GM19035 (cell line): ENCODE measurements around the gene LRP11.
"Not testable (repeated sequence)": the region's sequence is repeated elsewhere in the genome, so short reads cannot be mapped to it uniquely, and the experiment has no call there.

ENCODE experiments used
- ATAC-seq: cut with Tn5 transposase; IDR thresholded peaks from one replicate; pipeline ENCODE4 v1.9.1; 2021; ENCODE audit not compliant: unreplicated experiment

The LRP11 gene

DNA sequence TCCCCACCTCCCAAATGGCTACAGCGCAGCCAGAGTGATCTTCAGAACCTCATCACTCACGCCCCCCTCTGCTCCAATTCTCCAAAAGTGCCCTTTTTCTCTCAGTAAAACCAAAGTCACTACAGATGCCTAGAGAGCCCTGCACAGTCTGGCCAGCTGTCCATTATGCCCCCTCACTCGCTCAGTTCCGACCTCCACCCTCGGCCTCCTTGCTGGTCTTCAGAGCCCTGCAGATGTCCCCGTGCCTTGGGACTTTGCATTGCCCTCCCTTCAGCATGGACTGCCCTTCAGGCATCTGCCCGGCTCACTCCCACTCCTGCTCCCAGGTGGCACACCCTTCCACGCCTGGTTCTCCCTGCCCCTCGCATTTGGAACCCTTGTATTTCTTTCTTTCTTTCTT is 34.8 kb upstream of the LRP11 start:
- ATAC-seq, result no peak

DNA sequence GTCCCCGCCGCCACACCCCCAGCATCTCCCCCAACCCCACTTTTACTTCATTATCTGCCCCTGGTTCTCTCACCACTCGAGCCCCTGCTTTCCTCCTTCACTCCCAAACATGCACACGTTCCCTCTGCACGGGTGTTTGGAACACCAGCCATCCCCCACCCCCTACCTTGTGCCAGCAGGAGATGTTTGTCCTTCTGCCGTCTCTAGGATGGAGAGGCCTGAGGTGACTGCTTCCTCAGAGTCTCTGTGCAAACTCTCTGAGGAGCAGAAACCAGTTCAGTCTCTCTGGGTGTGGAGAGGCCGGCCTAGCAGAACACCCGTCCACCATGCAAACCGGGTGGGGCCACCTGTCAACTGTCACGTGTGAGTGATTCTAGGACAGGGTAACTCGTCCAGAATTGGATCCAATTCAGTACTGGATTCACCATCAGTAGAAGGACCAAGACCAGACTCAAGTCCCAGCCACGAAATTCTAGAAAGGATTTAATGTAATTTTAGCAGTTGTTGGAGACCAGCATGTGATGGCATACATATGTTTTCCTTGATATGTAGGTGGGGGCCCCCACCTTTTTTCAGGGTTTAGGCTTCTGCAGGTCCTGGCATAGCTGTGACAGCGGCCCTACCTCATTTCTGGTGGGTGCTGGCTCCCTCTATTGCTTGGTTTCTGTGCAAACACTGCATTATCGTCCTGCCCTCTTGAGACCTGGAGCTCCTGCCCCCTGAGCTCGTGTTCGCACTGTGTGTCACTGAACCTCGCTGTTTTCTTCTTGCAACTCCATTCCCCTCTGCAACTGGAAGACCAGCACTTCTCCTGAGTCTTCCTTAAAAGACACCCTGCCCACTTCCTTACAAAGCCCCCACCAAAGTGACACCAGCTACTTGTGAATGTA is 33.9 kb upstream of the LRP11 start, which contains the start of gene RAET1E:
Gene RAET1E, minus strand, starts transcription at position 259 of the 890 bp plus-strand sequence. CDS start 7,212 bp downstream, outside the sequence.
- ATAC-seq, result no peak

DNA sequence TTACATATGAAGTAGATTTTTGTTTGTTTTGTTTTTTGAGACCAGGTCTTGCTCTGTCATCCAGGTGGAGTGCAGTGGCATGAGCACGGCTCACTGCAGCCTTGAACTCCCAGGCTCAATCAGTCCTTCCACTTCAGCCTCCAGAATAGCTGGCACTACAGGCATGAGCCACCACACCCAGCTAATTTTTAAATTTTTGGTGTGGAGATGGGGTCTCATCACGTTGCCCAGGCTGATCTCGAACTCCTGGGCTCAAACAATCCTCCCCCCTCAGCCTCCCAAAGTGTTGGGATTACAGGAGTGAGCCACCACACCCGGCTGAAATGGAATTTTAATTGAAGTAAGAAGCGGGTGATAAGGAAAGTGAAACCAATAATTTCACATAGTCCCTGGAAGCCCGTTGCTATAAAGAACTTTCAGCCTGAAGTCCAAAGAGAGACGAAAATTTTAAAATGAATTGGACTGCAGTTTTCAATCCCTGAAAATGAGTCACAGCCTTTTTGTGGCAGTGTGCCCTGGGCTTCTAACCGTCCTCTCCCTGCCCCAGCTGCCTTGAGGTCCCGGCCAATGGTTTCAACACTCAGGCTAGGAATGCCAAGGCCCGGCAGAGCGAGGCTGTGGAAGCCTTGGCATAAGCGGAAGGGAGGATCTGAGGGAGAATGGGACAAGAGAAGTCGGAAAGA is 33.0 kb upstream of the LRP11 start:
- ATAC-seq, result no peak

DNA sequence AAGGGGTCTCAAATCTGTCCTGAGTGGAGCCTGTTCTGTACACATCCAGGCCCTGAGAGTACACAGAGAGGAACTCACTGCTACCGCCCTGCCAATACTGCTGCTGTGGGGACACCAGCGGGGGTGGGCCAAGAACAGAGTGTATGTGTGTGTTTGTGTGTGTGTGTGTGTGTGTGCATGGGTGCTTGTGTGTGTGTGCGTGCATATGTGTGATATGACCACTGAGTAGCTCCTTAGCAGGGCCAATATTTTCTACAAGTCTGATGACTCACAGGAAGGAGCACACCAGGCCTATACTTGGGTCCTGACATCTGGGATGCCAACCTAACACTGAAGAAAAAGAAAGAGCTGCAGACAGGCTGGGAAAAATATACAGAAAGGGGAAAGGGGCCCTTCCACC is 32.3 kb upstream of the LRP11 start:
- no peak for ATAC-seq

DNA sequence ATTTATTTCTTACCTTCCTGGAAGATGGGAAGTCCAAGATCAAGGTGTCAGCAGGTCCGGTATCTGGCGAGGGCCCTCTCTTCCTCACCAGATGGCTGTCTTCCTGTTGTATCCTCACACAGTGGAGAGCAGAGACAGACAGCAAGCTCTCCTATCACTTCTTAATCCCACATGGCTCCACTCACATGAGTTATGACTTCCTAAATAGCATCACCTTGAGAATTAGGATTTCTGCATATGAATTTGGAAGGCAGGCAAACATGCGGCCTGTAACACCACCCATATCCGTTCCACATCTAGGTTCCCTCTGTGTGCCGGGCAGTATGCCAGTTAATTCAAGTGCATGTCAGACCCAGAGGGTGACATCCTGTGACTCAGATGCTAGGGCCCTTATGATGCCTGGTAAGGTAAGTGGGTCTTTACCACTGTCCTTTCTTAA is 31.7 kb upstream of the LRP11 start:
- ATAC-seq, result no peak

DNA sequence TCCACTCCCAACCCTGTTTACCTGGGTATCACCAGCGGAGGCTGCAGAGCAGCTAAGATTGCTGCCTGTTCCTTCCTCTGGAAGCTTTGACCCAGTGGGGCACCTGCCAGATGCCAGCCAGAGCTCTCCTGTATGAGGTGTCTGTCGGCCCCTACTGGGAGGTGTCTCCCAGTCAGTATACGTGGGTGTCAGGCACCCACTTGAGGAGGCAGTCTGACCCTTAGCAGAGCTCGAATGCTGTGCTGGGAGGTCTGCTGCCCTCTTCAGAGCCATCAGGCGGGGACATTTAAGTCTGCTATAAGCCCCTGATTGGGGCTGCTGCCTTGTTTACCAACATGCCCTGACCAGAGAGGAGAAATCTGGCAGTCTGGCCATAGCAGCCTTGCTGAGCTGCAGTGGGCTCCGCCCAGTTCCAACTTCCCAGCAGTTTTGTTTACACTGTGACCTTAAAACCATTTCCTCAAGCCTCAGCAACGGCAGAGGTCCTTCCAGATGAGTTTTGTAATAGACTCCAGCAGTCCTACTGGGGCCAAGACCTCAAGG is 31.0 kb upstream of the LRP11 start:
- no peak for ATAC-seq

DNA sequence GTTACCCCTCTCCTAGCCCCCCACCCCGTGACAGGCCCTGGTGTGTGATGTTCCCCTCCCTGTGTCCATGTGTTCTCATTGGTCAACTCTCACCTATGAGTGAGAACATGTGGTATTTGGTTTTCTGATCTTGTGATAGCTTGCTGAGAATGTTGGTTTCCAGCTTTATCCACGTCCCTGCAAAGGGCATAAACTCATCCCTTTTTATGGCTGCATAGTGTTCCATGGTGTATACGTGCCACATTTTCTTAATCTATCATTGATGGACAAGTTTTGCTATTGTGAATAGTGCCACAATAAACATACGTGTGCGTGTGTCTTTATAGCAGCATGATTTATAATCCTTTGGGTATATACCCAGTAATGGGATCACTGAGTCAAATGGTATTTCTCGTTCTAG is 27.7 kb upstream of the LRP11 start:
- ATAC-seq, result not testable (repeated sequence)

DNA sequence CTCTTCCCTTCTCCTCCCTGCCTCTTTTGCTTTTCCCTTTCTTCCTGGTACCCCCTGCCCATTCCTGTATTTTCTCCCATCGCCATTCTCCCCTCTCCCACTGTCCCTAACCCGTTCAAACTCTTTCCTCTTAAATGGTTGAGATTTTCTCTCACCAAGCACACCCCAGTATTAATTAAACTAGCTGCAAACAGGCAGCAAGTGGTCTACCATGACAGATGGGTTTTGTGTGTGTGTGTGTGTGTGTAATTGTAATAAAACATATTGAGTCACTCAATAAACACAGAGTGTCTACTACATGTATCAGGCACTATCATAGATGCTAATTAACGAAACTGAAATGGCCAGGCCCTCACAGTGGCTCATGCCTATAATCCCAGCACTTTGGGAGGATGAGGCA is 27.1 kb upstream of the LRP11 start:
- ATAC-seq, result no peak

DNA sequence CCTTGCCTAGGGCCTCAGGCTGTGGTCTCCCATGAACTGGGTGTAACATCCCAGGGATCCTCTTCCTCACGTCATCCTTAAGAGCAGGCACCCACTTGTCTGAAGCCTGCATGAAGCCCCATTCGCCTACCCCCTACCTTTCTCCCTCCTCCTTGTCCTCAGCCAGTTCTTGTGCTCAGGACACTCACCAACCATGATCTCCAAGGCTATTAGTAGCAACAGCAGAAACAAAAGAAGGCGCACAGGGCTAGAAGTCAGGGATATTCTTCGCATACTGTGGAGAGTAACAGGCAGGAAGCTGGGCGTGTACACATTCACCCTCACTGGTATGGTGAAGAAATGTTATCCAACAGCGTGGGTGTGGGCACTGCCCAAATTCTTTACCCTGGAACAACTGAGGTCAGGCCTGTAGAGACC is 26.5 kb upstream of the LRP11 start:
- no peak for ATAC-seq

DNA sequence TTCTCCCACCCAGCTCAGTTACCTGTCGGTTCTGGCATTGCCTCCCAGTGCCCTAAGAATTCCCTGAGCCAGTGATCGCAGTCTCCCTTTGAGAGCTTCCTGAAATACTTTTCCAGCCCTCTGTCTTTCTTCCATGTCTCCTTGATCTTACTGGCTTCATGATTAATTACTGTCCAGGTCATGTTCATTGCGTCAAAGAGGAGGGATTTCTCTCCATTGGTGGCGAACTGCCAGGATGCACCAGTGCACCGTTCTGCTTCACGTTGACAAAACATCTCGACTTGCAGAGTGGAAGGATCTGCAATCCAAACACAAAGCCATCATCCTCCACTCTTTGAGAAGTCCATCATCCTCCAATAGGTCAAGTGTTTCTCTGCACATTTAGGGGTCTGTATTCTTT is 25.2 kb upstream of the LRP11 start:
- ATAC-seq, result no peak

DNA sequence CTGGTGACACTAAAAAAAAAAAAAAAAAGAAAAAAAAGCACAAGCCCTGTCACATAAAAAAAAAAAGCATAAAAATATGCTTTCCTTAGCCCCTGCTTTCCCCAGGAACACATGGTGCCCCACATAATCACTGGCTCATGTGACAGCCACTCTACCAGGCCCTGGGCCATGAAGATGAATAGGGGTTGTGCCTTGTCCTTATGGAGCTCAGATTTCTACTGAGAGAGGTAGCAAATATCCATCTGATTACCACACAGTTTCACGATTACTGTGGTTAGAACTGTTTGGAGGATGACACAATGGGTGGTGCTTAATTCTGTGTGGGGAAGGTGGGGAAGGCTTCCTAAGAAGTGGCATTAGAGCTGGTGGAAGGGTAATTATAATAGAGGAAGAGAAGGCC is 24.5 kb upstream of the LRP11 start:
- no peak for ATAC-seq

DNA sequence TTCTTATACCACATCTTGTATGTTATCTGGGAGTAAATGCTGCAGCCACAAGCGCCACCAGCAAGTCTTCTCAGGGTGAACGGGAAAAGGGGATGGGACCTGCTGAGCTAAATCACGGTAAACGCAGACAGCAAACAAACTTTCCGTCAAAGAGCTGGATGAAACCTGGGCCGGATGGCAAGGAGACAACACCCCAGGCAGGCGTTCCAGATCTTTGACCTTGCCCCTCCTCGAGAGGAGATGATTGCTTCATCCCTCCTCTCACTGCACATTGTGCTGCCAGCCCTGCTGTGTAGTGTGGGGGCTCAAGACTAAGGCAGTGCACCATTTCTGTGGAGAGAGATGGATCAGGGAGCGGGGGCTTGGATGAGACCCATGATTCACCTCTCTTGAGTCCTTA is 23.9 kb upstream of the LRP11 start:
- no peak for ATAC-seq

DNA sequence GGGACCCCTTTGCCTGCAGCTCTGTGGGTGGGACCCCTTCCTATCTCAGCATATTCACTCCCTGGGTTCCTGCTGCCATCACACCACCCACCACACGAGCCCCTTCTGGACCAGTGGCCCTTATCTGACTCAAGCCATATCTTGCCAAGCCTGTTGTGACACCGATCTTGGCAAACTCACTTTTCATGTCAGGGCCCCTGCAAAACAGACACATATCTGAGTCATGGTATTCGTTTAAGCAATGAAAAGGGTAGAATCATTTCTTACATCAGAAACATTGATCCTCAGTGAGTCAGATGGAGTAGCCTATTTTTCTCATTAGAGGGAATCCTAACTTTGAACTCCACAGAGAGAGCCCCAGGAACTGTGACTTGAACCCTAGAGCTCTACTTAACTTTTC is 23.2 kb upstream of the LRP11 start:
- ATAC-seq, result no peak

DNA sequence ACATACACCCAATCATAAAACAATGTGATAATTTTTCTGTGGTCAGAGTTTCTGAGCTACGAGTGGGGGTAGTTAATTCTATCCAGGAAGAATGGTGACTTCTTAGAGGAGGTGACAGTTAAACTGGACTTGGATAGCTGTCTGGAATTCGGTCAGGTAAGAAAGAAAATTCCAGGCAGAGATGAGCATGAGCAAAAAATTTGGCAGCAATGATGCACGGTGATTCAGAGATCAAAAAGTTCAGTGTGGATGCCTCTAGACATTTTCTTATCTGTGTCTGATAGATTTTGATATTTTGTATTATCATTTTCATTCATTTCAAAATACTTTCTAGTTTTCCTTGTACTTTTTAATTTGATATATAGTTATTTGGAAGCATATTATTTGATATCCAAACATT is 21.7 kb upstream of the LRP11 start:
- no peak for ATAC-seq

DNA sequence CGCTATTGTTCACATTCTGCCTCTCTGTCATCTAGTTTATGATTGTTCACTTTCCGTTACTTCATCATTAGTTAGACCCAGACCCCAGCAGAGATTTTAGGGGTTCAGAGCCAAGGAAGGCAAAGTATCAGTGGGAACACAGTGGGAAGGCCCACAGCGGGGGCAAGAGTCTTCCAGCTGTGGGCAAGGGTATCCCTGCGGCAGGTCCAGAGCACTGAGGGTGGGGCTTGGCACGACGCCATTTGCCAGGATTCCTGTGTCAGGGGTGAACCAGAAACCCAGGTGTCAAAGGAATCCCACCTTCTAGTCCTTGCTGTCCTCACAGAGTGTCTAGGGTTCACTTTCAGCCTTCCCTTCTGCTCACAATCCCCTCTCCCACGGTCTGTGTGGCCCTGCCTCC is 20.5 kb upstream of the LRP11 start:
- ATAC-seq, result no peak

DNA sequence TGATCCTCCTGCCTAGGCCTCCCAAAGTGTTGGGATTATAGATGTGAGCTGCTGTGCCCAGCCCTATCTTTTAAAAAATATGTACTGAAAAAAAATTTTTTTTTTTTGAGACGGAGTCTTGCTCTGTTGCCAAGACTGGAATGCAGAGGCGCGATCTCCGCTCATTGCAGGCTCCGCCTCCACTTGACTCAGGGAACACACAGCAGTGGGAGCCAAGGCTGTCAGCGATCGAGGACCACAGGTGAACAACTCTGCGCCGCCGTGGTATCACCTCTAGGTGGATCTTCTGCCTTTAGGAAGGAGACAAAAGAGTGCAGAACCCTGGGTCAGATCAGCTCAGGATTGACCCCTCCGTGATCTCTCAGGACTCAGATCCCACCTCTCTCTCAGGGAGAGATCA is 20.1 kb upstream of the LRP11 start:
- ATAC-seq, result no peak

DNA sequence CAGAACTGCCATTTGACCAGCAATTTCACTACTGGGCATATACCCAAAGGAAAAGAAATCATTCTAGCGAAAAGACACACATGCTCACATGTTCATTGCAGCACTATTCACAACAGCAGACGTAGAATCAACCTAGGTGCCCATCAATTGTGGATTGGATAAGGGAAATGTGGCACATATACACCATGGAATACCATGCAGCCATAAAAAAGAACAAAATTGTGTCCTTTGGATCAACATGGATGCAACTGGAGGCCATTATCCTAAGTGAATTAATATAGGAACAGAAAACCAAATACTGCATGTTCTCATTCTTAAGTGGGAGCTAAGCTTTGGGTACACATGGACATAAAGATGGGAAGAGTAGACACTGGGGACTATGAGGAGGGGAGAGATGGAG is 17.7 kb upstream of the LRP11 start:
- no peak for ATAC-seq

DNA sequence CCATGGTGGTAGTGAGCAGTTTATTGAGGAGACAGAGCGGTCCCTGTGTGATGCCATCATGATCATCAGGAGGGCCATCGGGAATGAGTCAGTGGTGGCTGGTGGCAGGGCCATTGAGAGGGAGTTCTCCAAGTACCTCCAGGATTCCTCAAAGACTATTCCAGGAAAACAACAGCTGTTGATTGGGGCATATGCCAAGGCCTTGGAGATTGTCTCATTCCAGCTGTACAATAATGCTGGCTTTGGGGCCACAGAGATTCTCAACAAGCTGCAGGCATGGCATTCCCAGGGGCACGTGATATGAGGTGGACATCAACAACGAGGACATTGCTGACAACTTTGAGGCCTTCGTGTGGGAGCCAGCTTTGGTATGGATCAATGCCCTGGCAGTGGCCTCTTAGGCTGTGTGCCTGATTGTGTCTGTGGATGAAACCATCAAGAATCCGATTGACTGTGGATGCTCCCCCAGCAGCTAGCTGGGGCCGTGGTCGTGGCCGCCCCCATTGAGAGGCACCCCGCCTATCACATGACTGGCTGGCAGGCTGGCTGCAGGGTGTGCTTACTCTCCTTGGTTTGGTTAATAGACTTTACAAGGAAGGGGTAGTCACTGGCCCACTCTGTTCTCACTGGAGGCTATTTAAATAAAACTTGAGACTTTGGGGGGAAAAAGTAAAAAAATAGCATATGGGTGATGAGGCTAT is 17.1 kb upstream of the LRP11 start:
- no peak for ATAC-seq

DNA sequence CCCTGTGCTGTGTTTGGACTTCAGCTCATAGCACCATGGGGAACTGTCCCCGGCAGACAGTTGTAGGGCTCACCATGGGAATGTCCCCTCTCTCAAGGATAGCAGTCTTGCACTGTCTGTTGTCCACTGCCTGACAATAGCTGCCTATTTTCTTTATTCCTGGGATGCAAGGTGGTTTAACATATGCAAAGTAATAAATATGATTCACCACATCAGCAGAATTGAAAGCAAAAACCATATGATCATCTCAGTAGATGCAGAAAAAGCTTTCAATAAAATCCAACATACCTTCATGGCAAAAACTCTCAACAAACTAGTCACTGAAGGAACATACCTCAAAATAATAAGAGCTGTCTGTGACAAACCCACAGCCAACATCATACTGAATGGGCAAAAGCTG is 13.5 kb upstream of the LRP11 start:
- no peak for ATAC-seq

DNA sequence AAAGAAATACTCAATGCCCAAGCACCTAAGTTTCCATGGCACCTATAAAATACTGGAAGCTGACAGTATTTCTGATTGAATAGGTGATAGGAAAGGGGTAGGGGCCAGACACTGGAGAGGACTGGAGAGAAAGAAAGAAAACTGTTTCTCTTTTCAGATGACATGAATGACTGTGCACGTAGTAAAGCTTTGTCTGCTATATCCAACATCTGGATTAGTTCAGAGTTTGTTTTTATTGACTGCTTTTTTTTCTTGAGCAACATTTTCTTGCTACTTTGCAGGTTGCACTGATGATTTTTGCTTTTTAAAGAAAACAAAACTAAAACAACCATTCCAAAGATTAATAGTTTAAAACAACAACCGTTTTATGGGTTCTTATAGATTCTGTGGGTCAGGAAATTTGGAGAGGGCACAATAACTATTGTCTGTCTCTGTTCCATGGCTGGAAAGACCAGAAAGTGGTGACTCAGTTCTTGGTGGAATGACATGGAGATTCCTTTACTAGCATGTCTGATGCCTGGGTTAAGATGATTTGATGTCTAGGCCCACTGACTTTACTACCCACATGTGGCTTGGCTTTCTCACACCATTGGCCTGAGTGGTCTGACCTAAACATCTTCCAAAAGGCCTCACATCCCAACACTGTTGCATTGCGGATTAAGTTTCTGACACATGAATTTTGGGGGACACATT is 12.2 kb upstream of the LRP11 start:
- ATAC-seq, result no peak

DNA sequence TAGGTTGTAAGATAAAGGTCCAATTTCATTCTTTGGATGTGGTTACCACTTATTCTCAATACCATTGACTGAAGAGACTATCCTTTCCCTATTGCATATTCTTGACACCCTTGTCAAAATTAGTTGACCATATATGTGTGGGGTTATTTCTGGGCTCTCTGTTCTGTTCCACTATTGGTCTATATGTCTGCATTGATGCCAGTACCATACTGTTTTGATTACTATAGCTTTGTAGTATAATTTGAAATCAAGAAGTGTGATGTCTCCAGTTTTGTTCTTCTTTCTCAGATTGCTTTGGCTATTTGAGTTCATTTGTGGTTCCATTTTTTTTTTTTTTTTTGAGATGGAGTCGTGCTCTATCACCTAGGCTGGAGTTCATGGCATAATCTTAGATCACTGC is 8.1 kb upstream of the LRP11 start:
- ATAC-seq, result no peak
